ENCODE data around the gene SUSD1.
"Not testable (repeated sequence)": the region's sequence is repeated elsewhere in the genome, so short reads cannot be mapped to it uniquely, and the experiment has no call there.

SUSD1 gene

GRCh38 chr9:112149211-112149610 is 25.9 kb downstream of the SUSD1 start:
- H3K4me3 ChIP-seq (replicated peaks; ENCODE audit: low read depth, low read length), result no peak overlapping the region
- TF ChIP-seq CTCF (IDR thresholded peaks at IDR 0.05; ENCODE audit: low read depth, low read length, missing control alignments), result no peak
- no peak for DNase-seq (ENCODE audit: extremely low read depth, low read depth)

GRCh38 chr9:112145886-112146285 is 29.2 kb downstream of the SUSD1 start:
- no peak overlapping the region for H3K4me3 ChIP-seq (replicated peaks; ENCODE audit: low read depth, low read length)
- TF ChIP-seq CTCF (IDR thresholded peaks at IDR 0.05; ENCODE audit: low read depth, low read length, missing control alignments), result no peak
- DNase-seq (ENCODE audit: extremely low read depth, low read depth), result no peak

GRCh38 chr9:112144807-112145206 is 30.3 kb downstream of the SUSD1 start:
- H3K4me3 ChIP-seq (replicated peaks; ENCODE audit: low read depth, low read length), result no peak overlapping the region
- TF ChIP-seq CTCF (IDR thresholded peaks at IDR 0.05; ENCODE audit: low read depth, low read length, missing control alignments), result no peak
- DNase-seq (ENCODE audit: extremely low read depth, low read depth), result no peak

- H3K4me3 ChIP-seq (replicated peaks; ENCODE audit: low read depth, low read length), result no peak overlapping the region
- no peak for DNase-seq (ENCODE audit: extremely low read depth, low read depth)
- no peak for TF ChIP-seq CTCF (IDR thresholded peaks at IDR 0.05; ENCODE audit: low read depth, low read length, missing control alignments)
These were observed 32.7 kb downstream of the SUSD1 start for GRCh38 chr9:112142420-112142819.

- H3K4me3 ChIP-seq (replicated peaks; ENCODE audit: low read depth, low read length), result no peak overlapping the region
- TF ChIP-seq CTCF (IDR thresholded peaks at IDR 0.05; ENCODE audit: low read depth, low read length, missing control alignments), result no peak
- no peak for DNase-seq (ENCODE audit: extremely low read depth, low read depth)
These were observed 34.2 kb downstream of the SUSD1 start for GRCh38 chr9:112140936-112141335.

- DNase-seq (ENCODE audit: extremely low read depth, low read depth), result no peak
- no peak overlapping the region for H3K4me3 ChIP-seq (replicated peaks; ENCODE audit: low read depth, low read length)
- no peak for TF ChIP-seq CTCF (IDR thresholded peaks at IDR 0.05; ENCODE audit: low read depth, low read length, missing control alignments)
These were observed 38.0 kb downstream of the SUSD1 start for GRCh38 chr9:112137066-112137465.

GRCh38 chr9:112135706-112136105 is 39.4 kb downstream of the SUSD1 start:
- H3K4me3 ChIP-seq (replicated peaks; ENCODE audit: low read depth, low read length), result no peak overlapping the region
- no peak for DNase-seq (ENCODE audit: extremely low read depth, low read depth)
- TF ChIP-seq CTCF (IDR thresholded peaks at IDR 0.05; ENCODE audit: low read depth, low read length, missing control alignments), result no peak

GRCh38 chr9:112133806-112134205 is 41.3 kb downstream of the SUSD1 start:
- not testable (repeated sequence) for H3K4me3 ChIP-seq (replicated peaks; ENCODE audit: low read depth, low read length); DNase-seq (ENCODE audit: extremely low read depth, low read depth)
